Skeletal muscle cell (primary cell): ENCODE data around the gene SMPDL3A.

Experiments used
- DNase-seq: peaks from one replicate; pipeline ENCODE4 v3.0.0-alpha.2; 2010; ENCODE audit warnings: low read depth
- H3K4me3 ChIP-seq: 2 replicates; pipeline ENCODE4 v1.5.1; 2011; ENCODE audit warnings: low read depth, mild to moderate bottlenecking, control low read depth, low read length, moderate library complexity

SMPDL3A gene

DNA sequence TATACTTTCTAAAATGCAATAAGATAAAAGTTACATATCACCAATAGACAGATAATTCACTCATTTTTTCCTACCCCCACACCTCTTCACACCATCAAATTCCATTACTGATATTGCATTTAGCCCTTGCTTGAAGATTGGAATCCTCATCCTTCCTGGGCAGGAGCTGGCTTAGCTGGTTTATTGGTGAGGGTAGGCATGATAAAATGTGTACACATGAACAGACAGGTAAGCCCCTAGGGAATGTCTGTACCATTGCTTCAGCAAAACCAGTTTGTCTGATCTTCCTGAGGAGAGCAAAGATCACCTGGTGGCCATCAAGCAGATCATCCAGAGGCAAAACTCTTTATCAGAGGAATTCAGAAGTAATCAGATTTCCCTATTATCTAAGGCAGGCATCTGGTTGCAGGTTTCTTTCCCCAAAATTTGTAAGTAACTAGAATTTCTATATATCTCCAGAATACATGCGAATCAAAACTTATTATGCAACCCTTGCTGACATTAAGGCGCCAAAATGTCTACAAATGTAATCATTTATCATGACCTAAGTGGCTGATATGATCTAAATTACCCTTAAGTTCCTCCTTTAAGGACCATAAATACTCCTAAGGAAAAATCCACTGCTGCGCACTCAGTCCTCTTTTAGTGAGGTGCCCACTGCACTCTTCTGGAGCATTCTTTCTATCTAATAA is 16.2 kb upstream of the SMPDL3A start:
- H3K4me3 ChIP-seq, result no peak overlapping the region
- DNase-seq, result no peak

DNA sequence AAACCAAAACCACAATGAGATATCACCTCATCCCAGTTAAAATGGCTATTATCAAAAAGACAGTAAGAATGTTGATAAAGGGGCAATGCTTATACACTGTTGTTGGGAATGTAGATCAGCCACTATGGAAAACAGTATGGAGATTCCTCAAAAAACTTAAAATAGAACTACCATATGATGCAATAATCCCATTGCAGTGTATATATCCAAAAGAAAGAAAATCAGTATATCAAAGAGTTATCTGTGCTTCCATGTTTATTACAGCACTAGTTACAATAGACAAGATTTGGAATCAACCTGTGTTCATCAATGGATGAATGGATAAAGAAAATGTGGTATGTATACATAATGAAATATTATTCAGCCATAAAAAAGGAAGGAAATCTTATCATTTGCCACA is 13.1 kb upstream of the SMPDL3A start:
- H3K4me3 ChIP-seq, result no peak overlapping the region
- DNase-seq, result no peak

DNA sequence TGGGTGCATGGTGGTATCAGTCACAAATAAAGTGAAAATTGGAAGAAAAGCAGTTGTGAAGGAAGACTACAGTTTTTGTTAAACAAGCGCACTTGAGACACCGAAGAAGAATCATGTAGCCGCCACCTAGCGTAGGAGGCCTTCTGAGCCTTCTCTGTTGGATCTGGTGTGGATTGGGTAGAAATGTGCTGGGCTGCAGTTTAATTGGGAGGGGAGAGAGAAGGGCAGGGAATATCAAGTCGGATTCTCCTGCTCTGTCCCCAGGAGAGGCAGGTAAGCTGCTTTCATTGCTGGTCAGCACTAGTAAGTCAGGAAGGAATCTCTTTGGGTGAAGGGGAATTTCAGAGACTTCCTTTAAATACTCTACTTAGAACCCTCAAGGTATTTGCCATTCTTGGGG is 10.8 kb upstream of the SMPDL3A start:
- no peak for DNase-seq
- no peak overlapping the region for H3K4me3 ChIP-seq

DNA sequence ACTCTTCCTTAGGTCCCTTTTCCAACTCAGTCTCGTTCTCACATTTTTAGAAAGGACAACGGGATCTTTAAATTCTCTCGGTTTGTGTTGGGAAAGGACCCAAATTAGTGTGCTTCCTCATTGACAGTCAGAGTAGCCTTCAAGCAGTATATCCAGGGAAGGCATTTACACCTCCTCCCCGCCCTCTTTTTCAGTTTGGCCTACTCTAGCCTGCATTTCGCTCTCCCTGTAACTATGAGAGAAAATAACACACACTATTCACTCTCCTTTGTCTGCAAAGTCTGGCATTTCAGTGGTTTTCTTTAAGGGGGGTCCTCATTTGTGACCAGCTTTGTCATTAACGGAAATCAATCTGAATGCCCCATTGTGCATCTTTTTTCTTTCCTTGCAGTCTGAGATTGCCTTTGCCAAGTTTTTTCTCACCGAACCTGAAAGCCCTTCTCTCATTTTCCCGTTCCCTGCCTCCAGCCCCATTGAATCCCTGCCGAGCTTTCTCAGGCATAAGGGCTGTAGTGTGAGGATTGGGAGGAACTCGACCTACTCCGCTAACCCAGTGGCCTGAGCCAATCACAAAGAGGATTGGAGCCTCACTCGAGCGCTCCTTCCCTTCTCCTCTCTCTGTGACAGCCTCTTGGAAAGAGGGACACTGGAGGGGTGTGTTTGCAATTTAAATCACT is 9.9 kb upstream of the SMPDL3A start:
- DNase-seq, result no peak
- H3K4me3 ChIP-seq, result no peak overlapping the region

DNA sequence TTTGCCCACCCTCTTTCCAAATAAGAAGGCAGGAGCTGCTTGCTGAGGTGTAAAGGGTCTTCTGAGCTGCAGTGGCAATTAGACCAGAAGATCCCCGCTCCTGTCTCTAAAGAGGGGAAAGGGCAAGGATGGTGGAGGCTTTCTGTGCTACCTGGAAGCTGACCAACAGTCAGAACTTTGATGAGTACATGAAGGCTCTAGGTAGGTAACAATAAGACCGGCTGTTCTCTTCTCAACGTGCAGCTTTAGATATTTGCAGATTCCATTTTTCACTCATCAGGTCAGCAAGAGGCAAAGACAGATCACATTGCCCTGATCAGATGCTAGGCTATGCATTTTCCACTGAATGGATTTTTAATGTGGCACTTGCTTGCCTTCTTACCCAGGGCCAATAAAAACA is 9.4 kb upstream of the SMPDL3A start, which contains the start of gene FABP7:
TSS of gene FABP7 (plus strand) at position 50 of the 400 bp plus-strand sequence. CDS start at position 129, 79 bp downstream.
- DNase-seq, result no peak

DNA sequence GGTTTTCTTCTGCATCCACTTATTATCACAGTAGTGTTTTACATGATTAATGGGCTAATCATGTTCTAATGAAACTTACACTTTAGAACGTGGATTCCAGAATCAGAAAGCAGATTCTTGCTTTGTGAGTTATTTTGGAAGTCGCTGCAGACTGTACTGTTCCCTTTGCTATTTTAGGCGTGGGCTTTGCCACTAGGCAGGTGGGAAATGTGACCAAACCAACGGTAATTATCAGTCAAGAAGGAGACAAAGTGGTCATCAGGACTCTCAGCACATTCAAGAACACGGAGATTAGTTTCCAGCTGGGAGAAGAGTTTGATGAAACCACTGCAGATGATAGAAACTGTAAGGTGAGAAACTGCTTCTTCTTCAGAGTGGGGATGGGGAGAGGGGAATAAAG is 8.9 kb upstream of the SMPDL3A start:
- DNase-seq, result no peak
- H3K4me3 ChIP-seq, result no peak overlapping the region

More for the DNA sequence above, 9.4 kb upstream of the SMPDL3A start, which contains the start of gene FABP7:
- no peak within 1 kb of the TSS for H3K4me3 ChIP-seq

DNA sequence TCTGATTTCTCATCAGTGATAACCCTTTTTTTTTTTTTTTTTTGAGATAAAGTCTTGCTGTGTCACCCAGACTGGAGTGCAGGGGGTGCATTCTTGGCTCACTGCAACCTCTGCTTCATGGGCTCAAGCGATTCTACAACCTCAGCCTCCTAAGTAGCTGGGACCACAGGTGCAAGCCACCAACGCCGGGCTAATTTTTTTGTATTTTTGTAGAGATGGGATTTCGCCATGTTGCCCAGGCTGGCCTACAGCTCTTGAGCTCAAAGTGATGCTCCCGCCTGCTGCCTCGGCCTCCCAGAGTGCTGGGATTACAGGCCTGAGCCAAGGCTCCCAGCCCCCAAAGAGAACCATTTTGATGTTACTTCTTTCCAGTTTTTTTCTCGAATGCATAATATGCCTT is 7.3 kb upstream of the SMPDL3A start:
- no peak overlapping the region for H3K4me3 ChIP-seq
- DNase-seq, result no peak

DNA sequence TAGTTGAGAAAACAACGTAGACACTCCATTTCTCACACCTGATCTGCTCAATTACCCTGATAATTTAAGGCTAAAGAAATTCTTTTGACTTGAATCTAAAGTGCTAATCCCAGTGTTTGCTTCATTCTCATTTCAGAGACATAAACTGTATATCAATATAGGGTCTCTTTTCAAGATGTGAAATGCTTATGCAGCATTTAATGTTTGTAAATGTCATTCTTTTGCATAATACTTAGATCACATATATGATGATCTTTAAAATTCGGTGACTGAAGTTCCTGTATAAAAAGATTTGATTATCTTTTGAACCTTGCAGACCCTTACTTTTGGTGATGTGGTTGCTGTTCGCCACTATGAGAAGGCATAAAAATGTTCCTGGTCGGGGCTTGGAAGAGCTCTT is 5.7 kb upstream of the SMPDL3A start:
- H3K4me3 ChIP-seq, result no peak overlapping the region
- no peak for DNase-seq

DNA sequence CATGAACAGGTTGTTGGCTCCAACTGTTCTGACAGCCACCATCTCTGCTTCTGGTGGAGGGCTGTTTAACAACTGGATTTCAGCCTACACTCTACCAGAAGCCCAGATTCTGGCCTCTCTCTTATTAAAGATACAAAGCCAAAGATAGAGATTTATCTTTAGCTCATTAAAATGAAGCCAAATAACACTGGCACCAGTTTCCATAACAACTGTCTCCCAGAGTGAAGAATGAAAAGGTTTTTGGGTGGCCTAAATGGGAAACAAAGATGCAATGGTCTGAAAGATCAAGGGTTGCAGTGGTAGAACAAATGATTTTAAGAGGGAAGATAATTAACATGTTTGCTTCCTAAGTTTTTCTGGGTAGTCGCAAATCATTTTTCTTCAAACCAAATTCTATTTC is 3.2 kb upstream of the SMPDL3A start:
- H3K4me3 ChIP-seq, result no peak overlapping the region
- no peak for DNase-seq

DNA sequence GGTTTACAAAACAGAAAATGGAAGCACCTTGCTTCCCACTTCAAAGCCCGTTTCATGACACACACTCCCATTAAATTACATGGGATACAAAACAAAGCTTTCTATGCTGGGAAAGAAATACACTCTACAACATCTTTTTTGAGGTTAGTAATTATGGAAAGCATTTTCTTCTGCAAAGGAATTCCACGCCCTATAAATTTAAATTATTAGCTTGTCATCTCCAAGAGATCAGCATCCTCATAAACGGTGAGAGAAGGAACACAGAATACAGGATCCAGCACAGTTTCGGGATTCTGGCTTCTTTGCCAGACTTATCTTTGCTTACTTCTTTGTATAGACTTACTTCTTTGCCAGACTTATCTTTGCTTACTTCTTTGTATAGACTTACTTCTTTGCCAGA is 1.3 kb upstream of the SMPDL3A start:
- no peak for DNase-seq
- no peak overlapping the region for H3K4me3 ChIP-seq

DNA sequence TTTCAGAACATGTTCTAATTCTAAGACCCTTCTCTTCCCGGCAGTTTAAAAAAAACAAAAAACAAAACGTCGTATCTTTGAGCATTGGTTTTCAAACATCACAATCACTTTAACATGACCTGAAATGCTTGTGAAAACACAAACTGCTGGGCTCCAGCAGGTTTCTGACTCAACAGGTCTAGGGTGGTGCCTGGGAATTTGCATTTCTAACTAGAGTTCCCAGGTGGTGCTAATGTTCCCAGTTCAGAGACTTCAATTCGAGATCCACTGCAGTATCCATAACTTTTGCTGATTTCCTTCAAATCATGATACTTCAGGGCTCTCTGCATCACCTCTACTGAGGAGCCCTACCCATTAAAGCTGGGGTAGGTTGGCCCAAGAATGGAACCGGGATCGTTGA is 850 bp upstream of the SMPDL3A start:
- DNase-seq, result no peak
- no peak overlapping the region for H3K4me3 ChIP-seq

DNA sequence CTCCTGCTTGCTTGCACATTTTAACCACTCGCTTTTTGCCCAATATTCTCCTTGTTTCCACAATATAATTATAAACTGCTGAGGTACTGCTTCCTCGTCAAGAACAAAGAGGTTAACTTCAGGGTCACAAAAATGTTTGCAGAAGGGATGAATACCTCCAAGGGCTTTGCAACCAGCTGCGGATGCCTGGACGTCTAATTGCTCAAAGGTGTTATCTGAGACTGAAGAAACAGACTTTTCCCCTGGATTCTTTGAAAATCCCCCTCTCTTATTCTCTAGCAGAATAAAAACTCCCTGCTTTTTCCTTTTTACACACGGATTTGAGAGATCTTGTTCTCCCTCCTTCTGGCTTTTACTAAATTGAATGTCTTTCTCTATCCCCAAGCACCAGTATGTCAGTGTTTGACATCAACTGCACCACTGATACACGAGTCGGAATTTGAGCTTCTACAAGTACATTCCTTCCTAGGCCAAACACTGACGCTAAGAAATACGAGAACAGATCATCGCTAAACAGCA is 336 bp upstream of the SMPDL3A start:
- peak overlapping the region; percentile 70 for H3K4me3 ChIP-seq
- DNase-seq, result peak; percentile 90

DNA sequence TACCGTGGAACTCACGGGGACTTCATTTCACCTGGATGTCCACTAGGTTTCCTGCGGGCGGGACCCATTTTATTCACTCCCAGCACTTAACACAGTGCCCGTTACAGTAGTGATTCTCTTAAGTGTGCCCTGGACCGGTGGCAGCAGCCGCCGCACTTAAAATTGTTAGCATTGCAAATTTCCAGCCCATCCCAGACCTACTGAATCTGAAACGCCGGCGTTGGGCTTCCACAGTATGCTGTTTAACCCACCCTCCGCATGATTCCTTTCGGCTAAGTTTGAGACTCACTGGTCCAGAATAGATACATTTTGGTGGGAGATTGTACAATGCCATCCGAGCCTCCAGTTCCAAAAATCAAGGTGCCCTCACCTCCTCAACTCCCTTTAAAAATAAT is 967 bp downstream of the SMPDL3A start:
- no peak for DNase-seq
- H3K4me3 ChIP-seq, result peak overlapping the region; percentile 70

DNA sequence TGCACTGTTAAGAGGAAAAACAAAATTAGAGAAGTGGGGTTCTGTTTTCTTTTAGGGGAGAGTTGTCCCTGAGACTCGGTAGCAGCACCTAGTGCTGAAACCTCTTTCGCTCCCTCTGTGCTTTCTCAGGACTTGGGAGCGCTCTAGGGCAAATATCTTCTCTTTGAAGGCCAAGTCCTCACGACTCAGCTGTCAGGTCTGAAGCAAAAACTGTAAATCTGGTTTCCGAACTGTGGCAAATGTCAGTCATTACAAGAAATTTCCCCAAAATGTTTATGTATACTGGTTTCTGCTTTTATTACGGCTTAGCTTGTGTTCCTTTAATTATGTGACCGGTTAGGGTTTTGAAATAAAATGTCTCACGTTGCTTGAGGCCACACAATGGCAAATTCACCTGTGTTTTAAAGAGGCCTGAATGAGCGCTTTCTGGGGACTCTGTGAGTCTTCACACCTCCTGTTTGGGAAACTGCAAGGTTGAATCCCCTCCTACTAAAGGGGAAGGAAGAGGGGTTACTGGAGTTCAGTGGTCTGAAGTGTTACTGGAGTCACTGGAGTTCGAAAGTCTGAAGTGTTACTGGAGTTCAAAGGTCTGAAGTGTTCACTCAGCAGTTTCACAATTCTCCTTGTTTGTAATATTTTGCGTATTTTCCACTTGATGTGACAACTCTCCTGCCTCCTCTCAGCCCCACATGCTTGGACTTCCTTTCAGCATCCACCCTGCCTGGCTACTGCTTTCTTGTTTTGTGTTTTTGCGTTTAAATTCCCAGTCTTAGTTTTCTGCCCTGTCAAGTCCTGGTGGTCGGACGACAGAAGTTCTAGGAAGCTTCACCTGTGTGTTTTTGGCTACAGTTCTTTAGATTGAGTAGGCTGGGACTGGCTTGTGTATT is 1.6 kb downstream of the SMPDL3A start:
- DNase-seq, result no peak

DNA sequence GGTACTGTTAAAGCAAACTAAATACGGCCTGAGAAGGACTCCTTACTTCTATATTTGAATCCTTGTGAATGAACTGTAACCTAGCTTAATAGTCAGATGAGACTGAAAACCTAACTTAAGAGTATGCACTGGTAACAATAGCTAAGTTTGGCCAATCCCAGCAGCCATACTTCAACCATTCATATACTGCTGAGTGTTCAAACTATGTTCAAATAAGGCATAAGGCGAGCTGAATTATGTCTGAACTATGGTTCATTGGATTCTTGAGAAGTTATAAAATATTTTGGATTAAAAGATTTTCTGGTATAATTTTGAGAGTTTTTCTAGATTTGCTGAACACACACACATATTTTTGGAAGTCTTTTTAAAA is 2.2 kb downstream of the SMPDL3A start:
- H3K4me3 ChIP-seq, result no peak overlapping the region
- no peak for DNase-seq

More for the DNA sequence above, 1.6 kb downstream of the SMPDL3A start:
- peak overlapping the region; percentile 70 for H3K4me3 ChIP-seq

DNA sequence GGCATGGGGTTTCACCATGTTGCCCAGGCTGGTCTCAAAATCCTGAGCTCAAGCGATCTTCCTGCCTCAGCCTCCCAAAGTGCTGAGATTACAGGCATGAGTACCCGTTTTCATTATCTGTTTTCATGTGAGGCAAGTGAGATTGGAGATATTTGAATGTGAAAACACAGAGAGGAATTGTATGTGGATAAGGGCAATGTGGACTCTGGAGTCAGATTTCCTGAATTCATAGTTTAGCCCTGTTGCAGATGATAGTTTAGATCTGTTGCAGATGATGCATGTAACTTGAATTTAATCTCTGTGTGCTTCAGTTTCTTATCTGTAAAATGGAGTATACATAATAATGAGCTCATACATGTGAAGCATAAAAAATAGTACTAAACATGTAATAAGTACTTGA is 3.7 kb downstream of the SMPDL3A start:
- H3K4me3 ChIP-seq, result no peak overlapping the region
- no peak for DNase-seq

DNA sequence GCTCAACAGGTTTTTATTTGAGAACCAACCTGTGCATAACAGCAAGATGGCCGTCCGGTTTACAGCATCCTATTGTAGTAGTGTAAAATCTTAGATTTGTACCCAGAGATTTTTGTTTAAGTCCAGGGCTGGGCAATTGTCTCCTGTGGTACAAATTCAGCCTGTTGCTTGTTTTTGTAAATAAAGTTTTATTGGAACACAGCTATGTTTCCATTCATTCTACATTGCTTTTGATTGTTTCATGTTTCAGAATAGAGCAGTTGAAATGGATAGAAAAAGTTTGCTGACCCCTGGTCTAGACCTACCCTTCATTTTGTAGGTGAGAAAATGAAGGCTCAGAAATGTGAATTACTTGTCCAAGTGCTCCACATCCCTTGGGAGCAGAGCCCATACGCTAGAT is 8.5 kb downstream of the SMPDL3A start:
- H3K4me3 ChIP-seq, result no peak overlapping the region
- DNase-seq, result no peak

DNA sequence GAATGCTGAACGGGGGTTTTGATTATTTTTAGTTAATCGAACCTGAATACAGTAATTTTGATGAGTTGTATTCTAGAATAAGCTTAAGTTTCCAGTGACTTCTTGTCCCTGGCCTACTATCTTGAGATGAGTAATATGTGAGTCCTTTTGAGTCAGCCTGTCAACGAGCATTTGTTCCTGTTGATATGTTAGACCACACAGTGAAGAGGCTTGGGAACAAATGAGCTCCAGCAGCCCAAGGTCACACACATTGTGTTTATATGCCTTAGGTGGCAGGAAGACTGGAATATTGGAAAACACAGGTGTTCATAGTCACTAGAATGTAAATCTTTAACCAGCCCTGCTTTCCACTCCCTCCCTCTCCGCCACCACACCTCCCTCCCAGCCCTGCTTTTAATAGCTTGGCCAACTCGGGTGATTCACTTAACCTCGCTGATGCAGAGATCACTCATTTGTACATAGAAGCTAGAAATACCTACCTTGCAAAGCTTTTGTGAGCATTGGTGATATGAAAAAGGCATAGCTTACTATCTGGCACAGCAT is 9.1 kb downstream of the SMPDL3A start:
- DNase-seq, result peak; percentile 74
- no peak overlapping the region for H3K4me3 ChIP-seq

DNA sequence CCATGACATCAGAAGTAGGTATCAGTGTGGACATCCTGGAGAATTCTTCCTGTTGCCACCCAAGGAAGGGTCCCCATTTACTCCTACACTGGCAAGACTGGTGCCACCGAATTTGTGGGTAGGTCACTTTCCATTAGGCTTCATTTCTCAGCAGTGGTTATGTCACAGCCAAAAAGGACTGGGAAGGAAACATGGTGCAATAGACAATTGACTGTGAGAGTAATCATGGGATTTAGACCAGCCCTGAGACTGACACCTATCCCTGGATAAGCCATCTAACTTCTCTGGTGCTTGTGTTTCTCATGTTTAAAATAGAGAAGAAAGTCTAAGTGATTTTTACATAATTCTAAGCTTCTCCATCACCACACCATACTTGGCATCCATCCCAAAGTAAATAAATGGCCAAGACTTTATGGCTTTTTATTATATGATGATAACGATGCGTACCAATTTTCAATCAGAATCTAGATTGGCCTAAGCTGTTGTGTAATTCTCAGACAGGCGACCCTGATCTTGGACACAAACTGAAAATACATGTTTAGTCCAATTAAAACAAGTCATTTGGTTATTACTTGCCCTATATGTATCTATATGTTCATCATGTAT is 10.2 kb downstream of the SMPDL3A start:
- no peak overlapping the region for H3K4me3 ChIP-seq
- DNase-seq, result no peak
